ENCODE results near the gene ZNF529. TPM values are rescaled to one million over a fixed set of nuclear protein-coding genes. Genes with fewer than 3 reads are reported as not detected.

Gene ZNF529
- total and polyA plus RNA-seq, 10 of the 15 experiments (the other 5 are each of a cell fraction or from before 2014, with no cell fraction given): 1.8 to 12.5 (median 4.5) TPM

GRCh38 chr19:36528194-36528920 is 44.7 kb downstream of the ZNF529 start, which contains the start of gene ZNF260 (continued):
- TF ChIP-seq, protein P1, sequence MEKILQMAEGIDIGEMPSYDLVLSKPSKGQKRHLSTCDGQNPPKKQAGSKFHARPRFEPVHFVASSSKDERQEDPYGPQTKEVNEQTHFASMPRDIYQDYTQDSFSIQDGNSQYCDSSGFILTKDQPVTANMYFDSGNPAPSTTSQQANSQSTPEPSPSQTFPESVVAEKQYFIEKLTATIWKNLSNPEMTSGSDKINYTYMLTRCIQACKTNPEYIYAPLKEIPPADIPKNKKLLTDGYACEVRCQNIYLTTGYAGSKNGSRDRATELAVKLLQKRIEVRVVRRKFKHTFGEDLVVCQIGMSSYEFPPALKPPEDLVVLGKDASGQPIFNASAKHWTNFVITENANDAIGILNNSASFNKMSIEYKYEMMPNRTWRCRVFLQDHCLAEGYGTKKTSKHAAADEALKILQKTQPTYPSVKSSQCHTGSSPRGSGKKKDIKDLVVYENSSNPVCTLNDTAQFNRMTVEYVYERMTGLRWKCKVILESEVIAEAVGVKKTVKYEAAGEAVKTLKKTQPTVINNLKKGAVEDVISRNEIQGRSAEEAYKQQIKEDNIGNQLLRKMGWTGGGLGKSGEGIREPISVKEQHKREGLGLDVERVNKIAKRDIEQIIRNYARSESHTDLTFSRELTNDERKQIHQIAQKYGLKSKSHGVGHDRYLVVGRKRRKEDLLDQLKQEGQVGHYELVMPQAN (conservative IDR thresholded peaks at IDR 0.05): peak; percentile 70
- TF ChIP-seq ZSCAN29 (IDR thresholded peaks at IDR 0.05): no peak
- no peak for TF ChIP-seq RFX5 (IDR thresholded peaks at IDR 0.05; ENCODE audit: low read depth, low read length)
- no peak for TF ChIP-seq SREBF1 (IDR thresholded peaks at IDR 0.05; ENCODE audit: low read length)
- no peak for TF ChIP-seq SMAD1 (IDR thresholded peaks at IDR 0.05; ENCODE audit: low read depth, partially characterized antibody)
- TF ChIP-seq RAD21 (IDR thresholded peaks at IDR 0.05; ENCODE audit: insufficient read depth, low read depth, low read length): no peak
- TF ChIP-seq PRDM15 (CRISPR knock-in tag; IDR thresholded peaks at IDR 0.05): no peak
- TF ChIP-seq STAT3 (IDR thresholded peaks at IDR 0.05; ENCODE audit: low read depth, low read length): no peak
- TF ChIP-seq NR2C2 (IDR thresholded peaks at IDR 0.05; ENCODE audit: borderline replicate concordance, control insufficient read depth, insufficient read length, low read depth): no peak
- no peak for TF ChIP-seq ZNF384 (IDR thresholded peaks at IDR 0.05; ENCODE audit: borderline replicate concordance, low read depth, low read length)
- TF ChIP-seq SP1 (IDR thresholded peaks at IDR 0.05; ENCODE audit: low read depth, low read length): no peak
- no peak for TF ChIP-seq RELA (IDR thresholded peaks at IDR 0.05; ENCODE audit: borderline replicate concordance, partially characterized antibody)
- TF ChIP-seq, protein P2, sequence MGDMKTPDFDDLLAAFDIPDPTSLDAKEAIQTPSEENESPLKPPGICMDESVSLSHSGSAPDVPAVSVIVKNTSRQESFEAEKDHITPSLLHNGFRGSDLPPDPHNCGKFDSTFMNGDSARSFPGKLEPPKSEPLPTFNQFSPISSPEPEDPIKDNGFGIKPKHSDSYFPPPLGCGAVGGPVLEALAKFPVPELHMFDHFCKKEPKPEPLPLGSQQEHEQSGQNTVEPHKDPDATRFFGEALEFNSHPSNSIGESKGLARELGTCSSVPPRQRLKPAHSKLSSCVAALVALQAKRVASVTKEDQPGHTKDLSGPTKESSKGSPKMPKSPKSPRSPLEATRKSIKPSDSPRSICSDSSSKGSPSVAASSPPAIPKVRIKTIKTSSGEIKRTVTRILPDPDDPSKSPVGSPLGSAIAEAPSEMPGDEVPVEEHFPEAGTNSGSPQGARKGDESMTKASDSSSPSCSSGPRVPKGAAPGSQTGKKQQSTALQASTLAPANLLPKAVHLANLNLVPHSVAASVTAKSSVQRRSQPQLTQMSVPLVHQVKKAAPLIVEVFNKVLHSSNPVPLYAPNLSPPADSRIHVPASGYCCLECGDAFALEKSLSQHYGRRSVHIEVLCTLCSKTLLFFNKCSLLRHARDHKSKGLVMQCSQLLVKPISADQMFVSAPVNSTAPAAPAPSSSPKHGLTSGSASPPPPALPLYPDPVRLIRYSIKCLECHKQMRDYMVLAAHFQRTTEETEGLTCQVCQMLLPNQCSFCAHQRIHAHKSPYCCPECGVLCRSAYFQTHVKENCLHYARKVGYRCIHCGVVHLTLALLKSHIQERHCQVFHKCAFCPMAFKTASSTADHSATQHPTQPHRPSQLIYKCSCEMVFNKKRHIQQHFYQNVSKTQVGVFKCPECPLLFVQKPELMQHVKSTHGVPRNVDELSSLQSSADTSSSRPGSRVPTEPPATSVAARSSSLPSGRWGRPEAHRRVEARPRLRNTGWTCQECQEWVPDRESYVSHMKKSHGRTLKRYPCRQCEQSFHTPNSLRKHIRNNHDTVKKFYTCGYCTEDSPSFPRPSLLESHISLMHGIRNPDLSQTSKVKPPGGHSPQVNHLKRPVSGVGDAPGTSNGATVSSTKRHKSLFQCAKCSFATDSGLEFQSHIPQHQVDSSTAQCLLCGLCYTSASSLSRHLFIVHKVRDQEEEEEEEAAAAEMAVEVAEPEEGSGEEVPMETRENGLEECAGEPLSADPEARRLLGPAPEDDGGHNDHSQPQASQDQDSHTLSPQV (IDR thresholded peaks at IDR 0.05): no peak
- TF ChIP-seq FOXM1 (IDR thresholded peaks at IDR 0.05; ENCODE audit: low read depth, low read length): no peak
- TF ChIP-seq MEF2A (IDR thresholded peaks at IDR 0.05; ENCODE audit: insufficient read depth, low read depth, low read length): no peak
- TF ChIP-seq POLR2A (IDR thresholded peaks at IDR 0.05; ENCODE audit: low read depth, low read length): peak; percentile 80
- 0 out of 3 replicates have a peak, but pooled peaks of 1 of the 2 experiments have one; percentile 9 for TF ChIP-seq EGR1 (IDR thresholded peaks at IDR 0.05; ENCODE audit: borderline replicate concordance in 1 of 2, low read depth in 2 of 2, low read length in 2 of 2)
- TF ChIP-seq, protein P3, sequence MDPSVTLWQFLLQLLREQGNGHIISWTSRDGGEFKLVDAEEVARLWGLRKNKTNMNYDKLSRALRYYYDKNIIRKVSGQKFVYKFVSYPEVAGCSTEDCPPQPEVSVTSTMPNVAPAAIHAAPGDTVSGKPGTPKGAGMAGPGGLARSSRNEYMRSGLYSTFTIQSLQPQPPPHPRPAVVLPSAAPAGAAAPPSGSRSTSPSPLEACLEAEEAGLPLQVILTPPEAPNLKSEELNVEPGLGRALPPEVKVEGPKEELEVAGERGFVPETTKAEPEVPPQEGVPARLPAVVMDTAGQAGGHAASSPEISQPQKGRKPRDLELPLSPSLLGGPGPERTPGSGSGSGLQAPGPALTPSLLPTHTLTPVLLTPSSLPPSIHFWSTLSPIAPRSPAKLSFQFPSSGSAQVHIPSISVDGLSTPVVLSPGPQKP (IDR thresholded peaks at IDR 0.05; ENCODE audit: low read depth, low read length): 0 out of 2 replicates have a peak, but pooled peaks have one; percentile 16
- TF ChIP-seq ATF7 (IDR thresholded peaks at IDR 0.05; ENCODE audit: low read depth): no peak

All from GM12878 (cell line).